ENCODE results near the gene RGMA.

Gene RGMA

GRCh38 chr15:93091465-93091864, 2.5 kb upstream of the RGMA start:
- H3K27ac ChIP-seq: no peak overlapping the region
- no peak for TF ChIP-seq ZFX (IDR thresholded peaks at IDR 0.05)
- TF ChIP-seq, protein P1, sequence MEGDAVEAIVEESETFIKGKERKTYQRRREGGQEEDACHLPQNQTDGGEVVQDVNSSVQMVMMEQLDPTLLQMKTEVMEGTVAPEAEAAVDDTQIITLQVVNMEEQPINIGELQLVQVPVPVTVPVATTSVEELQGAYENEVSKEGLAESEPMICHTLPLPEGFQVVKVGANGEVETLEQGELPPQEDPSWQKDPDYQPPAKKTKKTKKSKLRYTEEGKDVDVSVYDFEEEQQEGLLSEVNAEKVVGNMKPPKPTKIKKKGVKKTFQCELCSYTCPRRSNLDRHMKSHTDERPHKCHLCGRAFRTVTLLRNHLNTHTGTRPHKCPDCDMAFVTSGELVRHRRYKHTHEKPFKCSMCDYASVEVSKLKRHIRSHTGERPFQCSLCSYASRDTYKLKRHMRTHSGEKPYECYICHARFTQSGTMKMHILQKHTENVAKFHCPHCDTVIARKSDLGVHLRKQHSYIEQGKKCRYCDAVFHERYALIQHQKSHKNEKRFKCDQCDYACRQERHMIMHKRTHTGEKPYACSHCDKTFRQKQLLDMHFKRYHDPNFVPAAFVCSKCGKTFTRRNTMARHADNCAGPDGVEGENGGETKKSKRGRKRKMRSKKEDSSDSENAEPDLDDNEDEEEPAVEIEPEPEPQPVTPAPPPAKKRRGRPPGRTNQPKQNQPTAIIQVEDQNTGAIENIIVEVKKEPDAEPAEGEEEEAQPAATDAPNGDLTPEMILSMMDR (conservative IDR thresholded peaks at IDR 0.05): no peak

- H3K27ac ChIP-seq: no peak overlapping the region
Measured at GRCh38 chr15:93089727-93090305, 805 bp upstream of the RGMA start.

GRCh38 chr15:93088200-93088980, 621 bp downstream of the RGMA start:
- H3K27ac ChIP-seq: no peak overlapping the region
- TF ChIP-seq, protein P1 (conservative IDR thresholded peaks at IDR 0.05): peak; percentile 65
- no peak for TF ChIP-seq ZFX (IDR thresholded peaks at IDR 0.05)

More at GRCh38 chr15:93089727-93090305, 805 bp upstream of the RGMA start:
- no peak for TF ChIP-seq ZFX (IDR thresholded peaks at IDR 0.05)
- TF ChIP-seq, protein P1 (conservative IDR thresholded peaks at IDR 0.05): no peak

DNA sequence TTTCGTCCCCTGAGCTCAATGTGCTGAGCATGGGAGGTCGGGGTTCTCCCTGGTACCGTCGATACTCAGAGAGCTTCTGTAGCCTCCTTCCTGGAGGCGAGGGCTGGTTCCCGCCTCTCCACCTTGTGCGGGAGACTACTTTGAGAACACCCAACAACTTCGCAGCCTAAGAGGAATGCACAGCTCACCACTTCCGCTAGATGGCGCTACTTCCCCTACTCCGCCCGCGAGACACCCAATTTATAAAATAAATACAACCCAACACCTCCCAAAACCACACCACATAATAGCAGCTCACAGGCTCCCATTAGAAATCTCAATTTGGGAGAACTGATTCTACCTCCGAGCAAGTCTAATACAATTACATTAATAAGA, 1.2 kb downstream of the RGMA start:
- no peak overlapping the region for H3K27ac ChIP-seq
- TF ChIP-seq, protein P1 (conservative IDR thresholded peaks at IDR 0.05): peak; percentile 93
- TF ChIP-seq ZFX (IDR thresholded peaks at IDR 0.05): no peak

GRCh38 chr15:93086791-93087190, 2.2 kb downstream of the RGMA start:
- H3K27ac ChIP-seq: no peak overlapping the region
- TF ChIP-seq, protein P1 (conservative IDR thresholded peaks at IDR 0.05): no peak
- TF ChIP-seq ZFX (IDR thresholded peaks at IDR 0.05): no peak

DNA sequence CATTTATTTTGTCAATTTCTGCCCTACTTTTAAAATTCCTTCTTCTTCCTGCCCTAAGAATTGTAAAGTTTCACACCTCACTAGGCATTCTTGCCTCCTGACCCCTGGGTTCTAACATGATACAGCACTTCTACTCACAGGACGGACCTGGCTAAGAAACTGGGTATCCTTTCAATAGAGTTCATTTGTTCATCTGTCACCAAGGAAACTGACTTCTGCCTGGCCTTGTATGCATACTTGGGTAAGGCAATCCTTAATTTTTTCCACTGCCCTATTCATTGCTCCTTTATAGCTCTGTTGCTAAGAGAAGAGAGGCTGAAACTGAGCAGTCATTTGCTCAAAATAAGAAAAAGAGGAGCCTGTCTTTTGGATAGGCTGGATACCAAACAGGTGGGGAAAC, 3.3 kb downstream of the RGMA start:
- no peak for TF ChIP-seq ZFX (IDR thresholded peaks at IDR 0.05)
- TF ChIP-seq, protein P1 (conservative IDR thresholded peaks at IDR 0.05): no peak
- H3K27ac ChIP-seq: no peak overlapping the region

GRCh38 chr15:93082861-93083260, 6.2 kb downstream of the RGMA start:
- TF ChIP-seq ZFX (IDR thresholded peaks at IDR 0.05): no peak
- TF ChIP-seq, protein P1 (conservative IDR thresholded peaks at IDR 0.05): no peak
- H3K27ac ChIP-seq: no peak overlapping the region

Measured in C4-2B (cell line).